DND-41 (cell line): ENCODE measurements around the gene INO80D.
"Not testable (repeated sequence)": the region's sequence is repeated elsewhere in the genome, so short reads cannot be mapped to it uniquely, and the experiment has no call there.

Source experiments
- CTCF ChIP-seq: IDR thresholded peaks from 2 replicates; pipeline ENCODE4 v1.5.1; 2012; ENCODE audit warnings: borderline replicate concordance, low read length, moderate library complexity, mild to moderate bottlenecking; ENCODE audit not compliant: poor library complexity, severe bottlenecking; ENCODE audit errors: extremely low read depth
- EZH2 ChIP-seq: IDR thresholded peaks from 3 replicates; pipeline ENCODE4 v1.6.1; 2012; ENCODE audit warnings: borderline replicate concordance, low read depth, mild to moderate bottlenecking, moderate library complexity, low read length, inconsistent platforms; ENCODE audit not compliant: severe bottlenecking

GRCh38 chr2:205978728-205979127 is 107.2 kb downstream of the INO80D start:
- TF ChIP-seq CTCF, EZH2: not testable (repeated sequence)
